Ovary (tissue), 3 donors: Measurements from ENCODE around the gene DYNC1H1.

Experiments
- CTCF ChIP-seq, 3 donors: fragments of 450-650 bp in 2 of 3; fragments of 200-600 bp in 1 of 3; IDR thresholded peaks; one replicate each; pipeline versions ENCODE4 v1.5.1 to v1.8.0; 2016 to 2022; ENCODE audit warnings: antibody characterized with exemption in 3 of 3, mild to moderate bottlenecking in 1 of 3
- EP300 ChIP-seq: sonication (generic); formaldehyde crosslinking; IDR thresholded peaks from one replicate; pipeline ENCODE4 v1.6.1; 2017; ENCODE audit warnings: antibody characterized with exemption
- POLR2A ChIP-seq: fragments of 450-650 bp; IDR thresholded peaks from one replicate; pipeline ENCODE4 v1.6.1; 2017; ENCODE audit warnings: antibody characterized with exemption, mild to moderate bottlenecking, moderate library complexity
- donor health status: DM: no; HTN: no; CAD: no.

- TF ChIP-seq POLR2A (no peak), CTCF (IDR thresholded peaks at IDR 0.05) (no peak), EP300 (no peak)
These were observed 128.4 kb downstream of the DYNC1H1 start for GRCh38 chr14:102092806-102093205.
